Measurements from ENCODE around the gene CPNE4. TPM values are rescaled to one million over a fixed set of nuclear protein-coding genes. Genes with fewer than 3 reads are reported as not detected.

Gene CPNE4
- total and polyA plus RNA-seq, 2 donors (not counting 3 experiments of a cell fraction or from before 2014, with no cell fraction given): not detected

GRCh38 chr3:131914090-131914691, 120.6 kb downstream of the CPNE4 start:
- Histone ChIP-seq H3K79me2 (ENCODE audit: control insufficient read depth, insufficient read depth, low read length) (no peaks in the 10 kb centered on the region), H3K9me3 (replicated peaks; ENCODE audit: control insufficient read depth, insufficient read depth, low read length) (no peaks in the 10 kb centered on the region), H3K4me1 (ENCODE audit: control insufficient read depth, extremely low read depth, insufficient read depth, low read length) (no peaks in the 10 kb centered on the region), H3K9me1 (replicated peaks; ENCODE audit: control insufficient read depth, extremely low read depth, insufficient read depth, low read length) (no peaks in the 10 kb centered on the region), H4K20me1 (replicated peaks; ENCODE audit: control insufficient read depth, extremely low read depth, insufficient read depth, low read length) (no peaks in the 10 kb centered on the region), H3K9ac (replicated peaks; ENCODE audit: extremely low read depth, insufficient read depth, low read length) (no peak overlapping the region), H3K4me3 (replicated peaks in 1 of 3; ENCODE audit: insufficient read depth in 1 of 3, low read depth in 1 of 3, low read length in 3 of 3) (no peak overlapping the region), H3K27me3 (ENCODE audit: control insufficient read depth in 2 of 2, insufficient read depth in 2 of 2, low read length in 2 of 2) (no peaks in the 10 kb centered on the region), H2AFZ (ENCODE audit: low read depth, low read length) (no peak overlapping the region), H3K27ac (ENCODE audit: insufficient read depth, low read depth, low read length) (no peak overlapping the region), H3K4me2 (ENCODE audit: insufficient read depth, low read length) (no peak overlapping the region), H3K36me3 (ENCODE audit: control insufficient read depth in 2 of 2, extremely low read depth in 1 of 2, insufficient read depth in 2 of 2, low read length in 2 of 2) (no peaks in the 10 kb centered on the region)
- DNase-seq (ENCODE audit: low read depth, low spot score) (no peak), FAIRE-seq (no peak)
- dilution Hi-C loops (cut with MboI; ENCODE audit: extremely low pct_ligation_motif_present, low sequenced_read_pairs): no loop called here
- intact Hi-C loops (cut with micrococcal nuclease): no loop called here
- ChIA-PET POLR2A (no interaction called here), CTCF (interaction anchor here (0.6 kb wide), 1 partner anchor 98 kb away, joined by 4 read pairs; no protein-coding TSS in a partner anchor)
- BruUV-seq (replicated peaks): no TSS peak
- TF ChIP-seq POLR2AphosphoS5 (IDR thresholded peaks at IDR 0.05; ENCODE audit: insufficient read depth, low read depth, low read length): no peak
- TF ChIP-seq POLR2A (IDR thresholded peaks at IDR 0.05; ENCODE audit: low read depth, low read length): no peak
- no peak for TF ChIP-seq FOS (IDR thresholded peaks at IDR 0.05; ENCODE audit: borderline replicate concordance, insufficient read depth, low read length)
- TF ChIP-seq EZH2 (IDR thresholded peaks at IDR 0.05; ENCODE audit: borderline replicate concordance, low read depth, low read length, severe bottlenecking): no peak
- TF ChIP-seq JUN (IDR thresholded peaks at IDR 0.05; ENCODE audit: borderline replicate concordance, insufficient read depth, insufficient read length, low read depth): no peak
- TF ChIP-seq, protein P1, sequence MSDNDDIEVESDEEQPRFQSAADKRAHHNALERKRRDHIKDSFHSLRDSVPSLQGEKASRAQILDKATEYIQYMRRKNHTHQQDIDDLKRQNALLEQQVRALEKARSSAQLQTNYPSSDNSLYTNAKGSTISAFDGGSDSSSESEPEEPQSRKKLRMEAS (IDR thresholded peaks at IDR 0.05; ENCODE audit: insufficient read depth, insufficient read length): no peak
- TF ChIP-seq MYC (IDR thresholded peaks at IDR 0.05; ENCODE audit: low read depth, low read length): no peak
- TF ChIP-seq GATA2 (IDR thresholded peaks at IDR 0.05; ENCODE audit: insufficient read depth, insufficient read length, low read depth, low read length): no peak
- TF ChIP-seq, protein P2, sequence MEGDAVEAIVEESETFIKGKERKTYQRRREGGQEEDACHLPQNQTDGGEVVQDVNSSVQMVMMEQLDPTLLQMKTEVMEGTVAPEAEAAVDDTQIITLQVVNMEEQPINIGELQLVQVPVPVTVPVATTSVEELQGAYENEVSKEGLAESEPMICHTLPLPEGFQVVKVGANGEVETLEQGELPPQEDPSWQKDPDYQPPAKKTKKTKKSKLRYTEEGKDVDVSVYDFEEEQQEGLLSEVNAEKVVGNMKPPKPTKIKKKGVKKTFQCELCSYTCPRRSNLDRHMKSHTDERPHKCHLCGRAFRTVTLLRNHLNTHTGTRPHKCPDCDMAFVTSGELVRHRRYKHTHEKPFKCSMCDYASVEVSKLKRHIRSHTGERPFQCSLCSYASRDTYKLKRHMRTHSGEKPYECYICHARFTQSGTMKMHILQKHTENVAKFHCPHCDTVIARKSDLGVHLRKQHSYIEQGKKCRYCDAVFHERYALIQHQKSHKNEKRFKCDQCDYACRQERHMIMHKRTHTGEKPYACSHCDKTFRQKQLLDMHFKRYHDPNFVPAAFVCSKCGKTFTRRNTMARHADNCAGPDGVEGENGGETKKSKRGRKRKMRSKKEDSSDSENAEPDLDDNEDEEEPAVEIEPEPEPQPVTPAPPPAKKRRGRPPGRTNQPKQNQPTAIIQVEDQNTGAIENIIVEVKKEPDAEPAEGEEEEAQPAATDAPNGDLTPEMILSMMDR (IDR thresholded peaks at IDR 0.05; ENCODE audit: extremely low read depth in 1 of 2, insufficient read depth in 1 of 2, low read depth in 1 of 2, low read length in 2 of 2): no peak

All from endothelial cell of umbilical vein (primary cell).